Omental fat pad (tissue), 4 donors: ENCODE data around the gene EPS8. TPM values are rescaled to one million over a fixed set of nuclear protein-coding genes. Genes with fewer than 3 reads are reported as not detected.

Source experiments
- ATAC-seq: fragments of 150-250 bp; one replicate; pipeline ENCODE4 v1.9.1; 2016; ENCODE audit warnings: mild to moderate bottlenecking, moderate library complexity; ENCODE audit not compliant: low FRiP score
- DNase-seq: peaks from one replicate; pipeline ENCODE4 v3.0.0-alpha.2; 2019; ENCODE audit warnings: low spot score
- CTCF ChIP-seq, 3 donors: fragments of 450-650 bp; IDR thresholded peaks; one replicate each; pipeline ENCODE4 v1.5.1; 2016 to 2017; ENCODE audit warnings: antibody characterized with exemption in 3 of 3, mild to moderate bottlenecking in 3 of 3, moderate library complexity in 2 of 3
- small RNA-seq: library from RNA; depleted of rRNA; stranded (forward); fragments of <200 nt; gene quantifications from one replicate; pipeline ENCODE3, GENCODE V24; 2016
- total RNA-seq, 4 donors: library from RNA; depleted of rRNA; stranded (reverse); fragments of >200 nt; gene quantifications; one replicate each; pipeline ENCODE4 v1.1.0, GENCODE V29; 2016

The EPS8 gene
- total RNA-seq, 4 donors from 2014 or later: 181 to 354 (median 226) TPM

- no peak for TF ChIP-seq CTCF (IDR thresholded peaks at IDR 0.05)
- no peak for ATAC-seq
- no peak for DNase-seq
These were observed 208.8 kb downstream of the EPS8 start for GRCh38 chr12:15580431-15580830.

DNA sequence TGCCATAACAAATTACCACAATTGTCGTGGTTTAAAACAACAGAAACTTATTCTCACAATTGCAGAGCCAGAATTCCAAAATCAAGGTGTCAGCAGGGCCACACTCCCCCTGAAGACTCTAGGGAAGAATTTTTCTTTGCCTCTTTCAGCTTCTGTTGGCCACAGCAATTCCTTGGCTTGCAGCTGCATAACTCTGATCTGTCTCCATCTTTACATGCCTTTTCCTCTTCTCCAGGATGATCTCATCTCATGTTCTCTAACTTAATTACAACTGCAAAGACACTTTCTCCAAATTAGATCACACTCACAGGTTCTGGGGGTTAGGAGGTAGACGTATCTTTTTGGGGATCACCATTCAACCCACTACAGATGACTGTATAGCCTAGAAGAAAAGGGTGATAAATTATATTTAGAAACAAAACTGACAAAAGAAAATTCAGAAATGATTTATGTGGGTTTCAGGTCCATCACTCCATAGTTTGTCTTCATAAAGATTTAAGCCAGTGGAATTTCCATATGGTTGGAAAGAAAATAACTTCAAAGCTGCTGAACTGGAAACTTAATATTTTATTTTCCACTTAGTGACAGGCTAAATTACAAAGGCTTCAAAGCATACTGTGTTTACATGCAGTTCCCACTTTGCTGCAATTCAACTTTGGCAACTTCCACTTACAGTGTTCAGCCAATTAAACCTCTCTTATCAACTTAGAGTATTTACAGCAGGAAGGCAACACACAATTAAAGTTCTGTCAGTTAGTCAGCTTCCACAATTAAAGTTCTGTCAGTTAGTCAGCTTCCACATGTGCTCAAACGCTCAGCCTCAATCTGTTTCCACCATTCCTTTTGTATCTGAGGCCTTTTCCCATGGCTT lies 213.3 kb downstream of the EPS8 start:
- TF ChIP-seq CTCF (IDR thresholded peaks at IDR 0.05): no peak
- ATAC-seq: no peak

DNA sequence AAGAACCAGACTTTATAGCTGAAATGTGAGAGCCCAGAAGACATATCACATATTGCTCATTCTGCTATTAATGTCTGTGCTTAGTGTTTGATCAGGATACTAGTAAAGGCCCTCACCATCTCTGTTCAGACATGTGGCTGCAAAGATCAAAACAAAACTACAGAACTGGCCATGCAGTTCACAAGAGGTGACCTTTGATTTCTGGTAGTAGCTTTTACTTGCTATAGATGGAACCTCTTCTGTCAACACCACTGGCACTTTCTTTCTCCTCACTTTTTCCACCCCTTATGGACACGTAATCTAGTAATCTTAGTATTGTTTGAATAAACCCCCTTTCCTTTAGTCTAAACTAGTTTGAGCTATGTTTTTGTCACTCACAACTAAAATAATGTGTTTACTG lies 214.8 kb downstream of the EPS8 start:
- DNase-seq: no peak
- no peak for TF ChIP-seq CTCF (IDR thresholded peaks at IDR 0.05)
- no peak for ATAC-seq

More for the DNA sequence above, 213.3 kb downstream of the EPS8 start:
- DNase-seq: no peak

Small RNA genes lying within 50 kb of the gene (small RNA-seq; reads per million reads assigned to genes)
- gene RNU6-251P: not detected

Other genes with a start within 250 kb of the EPS8 start
- 10 to 100 TPM; 48.2 to 83.7 (median 68.1) TPM for gene STRAP, start 93.0 kb upstream of the EPS8 start, total RNA-seq
- gene DERA, start 121.9 kb upstream of the EPS8 start, total RNA-seq: 10 to 100 TPM; 28.8 to 47.6 (median 33.9) TPM